Measurements from ENCODE around the gene EIF4E2. TPM values are rescaled to one million over a fixed set of nuclear protein-coding genes. Genes with fewer than 3 reads are reported as not detected.

The EIF4E2 gene
- total and polyA plus RNA-seq, 4 donors: 43.7 to 77.7 (median 65.9) TPM

- H3K4me3 ChIP-seq: no peak overlapping the region
- DNase-seq: no peak
- peaks cover 0 to 4% (median 0%) of the 10 kb centered on the region in 4 donors for H3K9me3 ChIP-seq (ENCODE audit: control insufficient read depth in 4 of 4, insufficient read depth in 3 of 4, low read length in 3 of 4)
- no peak for TF ChIP-seq CTCF (IDR thresholded peaks at IDR 0.05; ENCODE audit: control extremely low read depth, extremely low read depth)
- 64 to 86% methylated on average over 2 of the region's 2 CpGs for WGBS, 2 donors
- peaks cover 0 to 8% (median 0%) of the 10 kb centered on the region in 5 donors for H3K4me1 ChIP-seq (ENCODE audit: control insufficient read depth in 5 of 5, insufficient read depth in 5 of 5, low read length in 5 of 5)
- H3K27ac ChIP-seq (ENCODE audit: low read depth in 1 of 2, low read length in 1 of 2): no peak overlapping the region
- no peak overlapping the region for H3K9ac ChIP-seq (ENCODE audit: insufficient read depth in 1 of 2, low read length in 2 of 2)
- no peak for ATAC-seq (ENCODE audit: insufficient read depth, low FRiP score)
- no peaks in the 10 kb centered on the region for H3K36me3 ChIP-seq (ENCODE audit: control insufficient read depth in 4 of 4, insufficient read depth in 4 of 4, low read length in 4 of 4)
- peaks cover 0 to 40% (median 24%) of the 10 kb centered on the region in 3 donors for H3K27me3 ChIP-seq (ENCODE audit: control insufficient read depth in 3 of 3, insufficient read depth in 3 of 3, low read length in 2 of 3)
Observed at GRCh38 chr2:232504438-232504837, 46.1 kb upstream of the EIF4E2 start.

GRCh38 chr2:232505856-232506255 is 44.6 kb upstream of the EIF4E2 start:
- Histone ChIP-seq H3K27ac (ENCODE audit: low read depth in 1 of 2, low read length in 1 of 2) (no peak overlapping the region), H3K27me3 (ENCODE audit: control insufficient read depth in 3 of 3, insufficient read depth in 3 of 3, low read length in 2 of 3) (peaks cover 0 to 40% (median 24%) of the 10 kb centered on the region in 3 donors), H3K36me3 (ENCODE audit: control insufficient read depth in 4 of 4, insufficient read depth in 4 of 4, low read length in 4 of 4) (no peaks in the 10 kb centered on the region), H3K9me3 (ENCODE audit: control insufficient read depth in 4 of 4, insufficient read depth in 3 of 4, low read length in 3 of 4) (peaks cover 0 to 4% (median 0%) of the 10 kb centered on the region in 4 donors), H3K9ac (ENCODE audit: insufficient read depth in 1 of 2, low read length in 2 of 2) (no peak overlapping the region), H3K4me1 (ENCODE audit: control insufficient read depth in 5 of 5, insufficient read depth in 5 of 5, low read length in 5 of 5) (peaks cover 0 to 8% (median 0%) of the 10 kb centered on the region in 5 donors), H3K4me3 (no peak overlapping the region)
- 40 to 43% methylated on average over 10 of the region's 10 CpGs for WGBS, 2 donors
- ATAC-seq (ENCODE audit: insufficient read depth, low FRiP score) (no peak), DNase-seq (no peak)
- no peak for TF ChIP-seq CTCF (IDR thresholded peaks at IDR 0.05; ENCODE audit: control extremely low read depth, extremely low read depth)

- H3K4me1 ChIP-seq (ENCODE audit: control insufficient read depth in 5 of 5, insufficient read depth in 5 of 5, low read length in 5 of 5): peaks cover 0 to 8% (median 0%) of the 10 kb centered on the region in 5 donors
- no peak overlapping the region for H3K27ac ChIP-seq (ENCODE audit: low read depth in 1 of 2, low read length in 1 of 2)
- H3K9me3 ChIP-seq (ENCODE audit: control insufficient read depth in 4 of 4, insufficient read depth in 3 of 4, low read length in 3 of 4): peaks cover 0 to 4% (median 0%) of the 10 kb centered on the region in 4 donors
- no peak overlapping the region for H3K4me3 ChIP-seq
- no peak for TF ChIP-seq CTCF (IDR thresholded peaks at IDR 0.05; ENCODE audit: control extremely low read depth, extremely low read depth)
- H3K9ac ChIP-seq (ENCODE audit: insufficient read depth in 1 of 2, low read length in 2 of 2): no peak overlapping the region
- peaks cover 0 to 40% (median 24%) of the 10 kb centered on the region in 3 donors for H3K27me3 ChIP-seq (ENCODE audit: control insufficient read depth in 3 of 3, insufficient read depth in 3 of 3, low read length in 2 of 3)
- no peaks in the 10 kb centered on the region for H3K36me3 ChIP-seq (ENCODE audit: control insufficient read depth in 4 of 4, insufficient read depth in 4 of 4, low read length in 4 of 4)
- ATAC-seq (ENCODE audit: insufficient read depth, low FRiP score): no peak
- no peak for DNase-seq
- 83 to 84% methylated on average over 4 of the region's 4 CpGs for WGBS, 2 donors
Observed at GRCh38 chr2:232506709-232507108, 43.8 kb upstream of the EIF4E2 start.

GRCh38 chr2:232508251-232508650 is 42.2 kb upstream of the EIF4E2 start:
- H3K9me3 ChIP-seq (ENCODE audit: control insufficient read depth in 4 of 4, insufficient read depth in 3 of 4, low read length in 3 of 4): peaks cover 0 to 4% (median 0%) of the 10 kb centered on the region in 4 donors
- H3K9ac ChIP-seq (ENCODE audit: insufficient read depth in 1 of 2, low read length in 2 of 2): no peak overlapping the region
- DNase-seq (no peak), ATAC-seq (ENCODE audit: insufficient read depth, low FRiP score) (no peak)
- WGBS, 2 donors: 71 to 79% methylated on average over 7 of the region's 7 CpGs
- H3K27ac ChIP-seq (ENCODE audit: low read depth in 1 of 2, low read length in 1 of 2): no peak overlapping the region
- H3K27me3 ChIP-seq (ENCODE audit: control insufficient read depth in 3 of 3, insufficient read depth in 3 of 3, low read length in 2 of 3): peaks cover 0 to 40% (median 22%) of the 10 kb centered on the region in 3 donors
- no peak for TF ChIP-seq CTCF (IDR thresholded peaks at IDR 0.05; ENCODE audit: control extremely low read depth, extremely low read depth)
- H3K4me1 ChIP-seq (ENCODE audit: control insufficient read depth in 5 of 5, insufficient read depth in 5 of 5, low read length in 5 of 5): peaks cover 0 to 6% (median 0%) of the 10 kb centered on the region in 5 donors
- no peak overlapping the region for H3K4me3 ChIP-seq
- H3K36me3 ChIP-seq (ENCODE audit: control insufficient read depth in 4 of 4, insufficient read depth in 4 of 4, low read length in 4 of 4): no peaks in the 10 kb centered on the region
